GM23338 (cell line): ENCODE data around the gene NRXN2.

Source experiments
- CREB1 ChIP-seq: fragments of 250-450 bp; sonication (Bioruptor Pico); IDR thresholded peaks from 2 replicates; pipeline ENCODE4 v1.5.0; 2020; ENCODE audit warnings: low read depth, mild to moderate bottlenecking, moderate library complexity
- EZH2 ChIP-seq: fragments of 200-600 bp; sonication (generic); IDR thresholded peaks from one replicate; pipeline ENCODE4 v1.8.0; 2017; ENCODE audit warnings: antibody characterized with exemption, mild to moderate bottlenecking, low read depth; ENCODE audit not compliant: unreplicated experiment
- EZH2phosphoT487 ChIP-seq: fragments of 200-600 bp; sonication (generic); IDR thresholded peaks from one replicate; pipeline ENCODE4 v1.8.1; 2018; ENCODE audit warnings: antibody characterized with exemption; ENCODE audit not compliant: unreplicated experiment
- NANOG ChIP-seq: IDR thresholded peaks from 2 replicates; pipeline ENCODE4 v1.6.1; 2016; ENCODE audit warnings: antibody characterized with exemption, borderline replicate concordance
- POLR2AphosphoS5 ChIP-seq: IDR thresholded peaks from 2 replicates; pipeline ENCODE4 v1.6.1; 2016; ENCODE audit warnings: antibody characterized with exemption, low read depth
- ZNF114 ChIP-seq: fragments of 250-450 bp; sonication (Bioruptor Pico); IDR thresholded peaks from 2 replicates; pipeline ENCODE4 v1.5.0; 2020; ENCODE audit warnings: mild to moderate bottlenecking, moderate library complexity
- TF ChIP-seq, protein P1 (sequence below), 2 experiments: fragments of 200-600 bp in 1 of 2; sonication (generic) in 1 of 2; conservative IDR thresholded peaks; 2 replicates each; pipeline versions ENCODE4 v1.5.1 to v1.6.1; 2016 to 2017; ENCODE audit warnings: antibody characterized with exemption in 2 of 2, low read depth in 2 of 2, mild to moderate bottlenecking in 2 of 2, moderate library complexity in 1 of 2
- TF ChIP-seq, protein P2 (sequence below): IDR thresholded peaks from one replicate; pipeline ENCODE4 v1.6.1; 2018; ENCODE audit warnings: antibody characterized with exemption; ENCODE audit not compliant: unreplicated experiment
- TF ChIP-seq, protein P3 (sequence below): IDR thresholded peaks from 2 replicates; pipeline ENCODE4 v1.6.1; 2016; ENCODE audit warnings: antibody characterized with exemption

DNA sequence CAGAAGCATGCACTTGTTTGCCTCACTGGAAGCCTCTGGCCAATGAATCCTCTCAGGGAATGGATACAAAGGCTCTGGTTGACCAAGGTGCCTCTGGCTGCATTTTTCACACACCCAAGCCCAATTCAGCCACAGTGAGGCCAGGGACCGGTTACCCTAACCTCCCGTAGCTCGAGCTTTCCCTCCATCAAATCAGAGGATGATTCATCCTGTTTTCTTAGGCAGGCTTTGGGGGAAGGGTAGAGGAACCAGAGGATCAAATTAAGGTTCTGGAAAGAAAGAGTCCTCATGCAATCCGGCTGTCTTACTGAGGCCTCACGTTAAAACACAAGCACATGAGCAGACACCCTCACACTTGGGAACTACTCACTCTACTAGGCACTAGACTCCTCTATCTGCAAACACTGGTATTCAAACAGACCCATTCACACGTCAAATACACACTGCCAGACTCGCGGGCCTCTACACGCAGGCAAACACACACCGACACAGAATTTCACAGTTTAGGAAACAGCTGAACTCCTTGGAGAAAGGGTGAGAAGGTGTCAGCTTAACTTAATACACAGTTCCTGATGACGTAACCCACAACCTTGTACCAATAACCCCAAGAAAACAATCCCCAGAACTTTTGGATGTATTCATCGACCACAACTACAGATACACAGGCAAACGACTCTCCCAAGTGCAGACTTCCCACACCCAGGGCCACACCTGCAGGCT is 12.4 kb downstream of the NRXN2 start:
- TF ChIP-seq, protein P1, sequence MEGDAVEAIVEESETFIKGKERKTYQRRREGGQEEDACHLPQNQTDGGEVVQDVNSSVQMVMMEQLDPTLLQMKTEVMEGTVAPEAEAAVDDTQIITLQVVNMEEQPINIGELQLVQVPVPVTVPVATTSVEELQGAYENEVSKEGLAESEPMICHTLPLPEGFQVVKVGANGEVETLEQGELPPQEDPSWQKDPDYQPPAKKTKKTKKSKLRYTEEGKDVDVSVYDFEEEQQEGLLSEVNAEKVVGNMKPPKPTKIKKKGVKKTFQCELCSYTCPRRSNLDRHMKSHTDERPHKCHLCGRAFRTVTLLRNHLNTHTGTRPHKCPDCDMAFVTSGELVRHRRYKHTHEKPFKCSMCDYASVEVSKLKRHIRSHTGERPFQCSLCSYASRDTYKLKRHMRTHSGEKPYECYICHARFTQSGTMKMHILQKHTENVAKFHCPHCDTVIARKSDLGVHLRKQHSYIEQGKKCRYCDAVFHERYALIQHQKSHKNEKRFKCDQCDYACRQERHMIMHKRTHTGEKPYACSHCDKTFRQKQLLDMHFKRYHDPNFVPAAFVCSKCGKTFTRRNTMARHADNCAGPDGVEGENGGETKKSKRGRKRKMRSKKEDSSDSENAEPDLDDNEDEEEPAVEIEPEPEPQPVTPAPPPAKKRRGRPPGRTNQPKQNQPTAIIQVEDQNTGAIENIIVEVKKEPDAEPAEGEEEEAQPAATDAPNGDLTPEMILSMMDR (conservative IDR thresholded peaks at IDR 0.05; ENCODE audit: low read depth in 2 of 2): no peak
- no peak for TF ChIP-seq EZH2phosphoT487
- no peak for TF ChIP-seq CREB1
- TF ChIP-seq NANOG: no peak
- no peak for TF ChIP-seq EZH2
- TF ChIP-seq, protein P2, sequence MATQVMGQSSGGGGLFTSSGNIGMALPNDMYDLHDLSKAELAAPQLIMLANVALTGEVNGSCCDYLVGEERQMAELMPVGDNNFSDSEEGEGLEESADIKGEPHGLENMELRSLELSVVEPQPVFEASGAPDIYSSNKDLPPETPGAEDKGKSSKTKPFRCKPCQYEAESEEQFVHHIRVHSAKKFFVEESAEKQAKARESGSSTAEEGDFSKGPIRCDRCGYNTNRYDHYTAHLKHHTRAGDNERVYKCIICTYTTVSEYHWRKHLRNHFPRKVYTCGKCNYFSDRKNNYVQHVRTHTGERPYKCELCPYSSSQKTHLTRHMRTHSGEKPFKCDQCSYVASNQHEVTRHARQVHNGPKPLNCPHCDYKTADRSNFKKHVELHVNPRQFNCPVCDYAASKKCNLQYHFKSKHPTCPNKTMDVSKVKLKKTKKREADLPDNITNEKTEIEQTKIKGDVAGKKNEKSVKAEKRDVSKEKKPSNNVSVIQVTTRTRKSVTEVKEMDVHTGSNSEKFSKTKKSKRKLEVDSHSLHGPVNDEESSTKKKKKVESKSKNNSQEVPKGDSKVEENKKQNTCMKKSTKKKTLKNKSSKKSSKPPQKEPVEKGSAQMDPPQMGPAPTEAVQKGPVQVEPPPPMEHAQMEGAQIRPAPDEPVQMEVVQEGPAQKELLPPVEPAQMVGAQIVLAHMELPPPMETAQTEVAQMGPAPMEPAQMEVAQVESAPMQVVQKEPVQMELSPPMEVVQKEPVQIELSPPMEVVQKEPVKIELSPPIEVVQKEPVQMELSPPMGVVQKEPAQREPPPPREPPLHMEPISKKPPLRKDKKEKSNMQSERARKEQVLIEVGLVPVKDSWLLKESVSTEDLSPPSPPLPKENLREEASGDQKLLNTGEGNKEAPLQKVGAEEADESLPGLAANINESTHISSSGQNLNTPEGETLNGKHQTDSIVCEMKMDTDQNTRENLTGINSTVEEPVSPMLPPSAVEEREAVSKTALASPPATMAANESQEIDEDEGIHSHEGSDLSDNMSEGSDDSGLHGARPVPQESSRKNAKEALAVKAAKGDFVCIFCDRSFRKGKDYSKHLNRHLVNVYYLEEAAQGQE: no peak
- no peak for TF ChIP-seq POLR2AphosphoS5
- TF ChIP-seq, protein P3, sequence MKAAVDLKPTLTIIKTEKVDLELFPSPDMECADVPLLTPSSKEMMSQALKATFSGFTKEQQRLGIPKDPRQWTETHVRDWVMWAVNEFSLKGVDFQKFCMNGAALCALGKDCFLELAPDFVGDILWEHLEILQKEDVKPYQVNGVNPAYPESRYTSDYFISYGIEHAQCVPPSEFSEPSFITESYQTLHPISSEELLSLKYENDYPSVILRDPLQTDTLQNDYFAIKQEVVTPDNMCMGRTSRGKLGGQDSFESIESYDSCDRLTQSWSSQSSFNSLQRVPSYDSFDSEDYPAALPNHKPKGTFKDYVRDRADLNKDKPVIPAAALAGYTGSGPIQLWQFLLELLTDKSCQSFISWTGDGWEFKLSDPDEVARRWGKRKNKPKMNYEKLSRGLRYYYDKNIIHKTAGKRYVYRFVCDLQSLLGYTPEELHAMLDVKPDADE: no peak
- no peak for TF ChIP-seq ZNF114 (CRISPR knock-in tag)
